Spleen (tissue), 11 donors: ENCODE data around the gene CYP11A1. TPM values are rescaled to one million over a fixed set of nuclear protein-coding genes. Genes with fewer than 3 reads are reported as not detected.

Source experiments
- DNase-seq: peaks from one replicate; pipeline ENCODE4 v3.0.0-alpha.2; 2020
- H3K27ac ChIP-seq, 8 donors: fragments of 200-600 bp; sonication (generic) in 7 of 8; 1 replicate in 4 of 8; 2 replicates in 4 of 8; pipeline versions ENCODE4 v1.5.0 to v1.8.0; 2016 to 2021; ENCODE audit warnings: inconsistent platforms in 4 of 8, mild to moderate bottlenecking in 4 of 8, moderate library complexity in 1 of 8
- H3K27me3 ChIP-seq, 7 donors: fragments of 200-600 bp; sonication (generic) in 6 of 7; replicated peaks in 1 of 7; 1 replicate in 4 of 7; 2 replicates in 3 of 7; pipeline versions ENCODE4 v1.5.0 to v1.8.0; 2016 to 2021; ENCODE audit warnings: inconsistent platforms in 3 of 7, mild to moderate bottlenecking in 1 of 7
- H3K36me3 ChIP-seq, 6 donors: fragments of 200-600 bp; sonication (generic) in 5 of 6; 1 replicate in 4 of 6; 2 replicates in 2 of 6; pipeline versions ENCODE4 v1.5.0 to v1.8.0; 2016 to 2021; ENCODE audit warnings: inconsistent platforms in 2 of 6
- H3K4me1 ChIP-seq, 6 donors: fragments of 200-600 bp; sonication (generic) in 5 of 6; 1 replicate in 3 of 6; 2 replicates in 3 of 6; pipeline versions ENCODE4 v1.5.0 to v1.8.0; 2016 to 2021; ENCODE audit warnings: inconsistent platforms in 3 of 6
- H3K4me3 ChIP-seq, 8 donors: fragments of 200-600 bp; sonication (generic) in 7 of 8; 1 replicate in 4 of 8; 2 replicates in 4 of 8; pipeline versions ENCODE4 v1.5.0 to v1.8.0; 2016 to 2021; ENCODE audit warnings: inconsistent platforms in 4 of 8, mild to moderate bottlenecking in 4 of 8, moderate library complexity in 2 of 8
- H3K9me3 ChIP-seq, 8 donors: fragments of 200-600 bp; sonication (generic) in 7 of 8; 1 replicate in 4 of 8; 2 replicates in 4 of 8; pipeline versions ENCODE4 v1.5.0 to v1.8.0; 2016 to 2021; ENCODE audit warnings: inconsistent platforms in 4 of 8
- CTCF ChIP-seq, 11 experiments: fragments of 200-600 bp in 7 of 11; fragments of 450-650 bp in 4 of 11; sonication (generic) in 4 of 11; IDR thresholded peaks in 8 of 11; conservative IDR thresholded peaks in 3 of 11; 1 replicate in 7 of 11; 2 replicates in 4 of 11; pipeline versions ENCODE4 v1.4.0 to v1.8.0; 2016 to 2021; ENCODE audit warnings: antibody characterized with exemption in 11 of 11, inconsistent platforms in 4 of 11, mild to moderate bottlenecking in 1 of 11
- POLR2A ChIP-seq, 3 donors: fragments of 450-650 bp; IDR thresholded peaks; one replicate each; pipeline ENCODE4 v1.5.1; 2017; ENCODE audit warnings: antibody characterized with exemption in 3 of 3, mild to moderate bottlenecking in 1 of 3
- POLR2AphosphoS5 ChIP-seq, 3 donors: sonication (generic); formaldehyde crosslinking; IDR thresholded peaks; one replicate each; pipeline ENCODE4 v1.5.1; 2017; ENCODE audit warnings: antibody characterized with exemption in 3 of 3
- WGBS, 5 donors: extraction: QIAGEN DNeasy Blood & Tissue Kit in 3 of 5; methylation state at CpG; one replicate each; pipeline versions ENCODE4 v1.1.5 to v1.1.7; 2013 to 2018; 5-methylcytosine and 5-hydroxymethylcytosine counted together
- intact Hi-C: fragments of 100-400 bp; cut with DNase I; formaldehyde crosslinking; loops from one replicate; pipeline ENCODE4 v1.15.0; 2023; ENCODE audit warnings: low total_unique reads
- polyA plus RNA-seq, 3 donors: library from polyadenylated mRNA; stranded (reverse); fragments of 200-250 nt; gene quantifications; one replicate each; pipeline ENCODE4 v1.2.1, GENCODE V29; 2013
- total RNA-seq, 7 donors: library from RNA; depleted of rRNA in 3 of 7; stranded (reverse); fragments of >200 nt in 3 of 7; fragmentation: NEBNext Ultra II Directional in 4 of 7; extraction: Animal tissue kit (Norgen Biotek cat#: 25700) in 4 of 7; gene quantifications; one replicate each; pipeline versions ENCODE4 v1.1.0 to v1.2.1, GENCODE V29; 2016 to 2021
- donor health status: healthy with polysubstance abuse.
- donor health status: DM: no; HTN: no; CAD: no; lungs with moderate emphysema.
- donor health status: DM: no; HTN: no; CAD: no.
- donor health status: Bipolar disorder and iron deficiency.
- donor health status: healthy.
- donor health status: DM: no; HTN: no; CAD: no.
- donor health status: DM: yes; HTN: yes; CAD: no.

Gene CYP11A1
- total and polyA plus RNA-seq, 10 donors: 1.6 to 14.3 (median 4.9) TPM

DNA sequence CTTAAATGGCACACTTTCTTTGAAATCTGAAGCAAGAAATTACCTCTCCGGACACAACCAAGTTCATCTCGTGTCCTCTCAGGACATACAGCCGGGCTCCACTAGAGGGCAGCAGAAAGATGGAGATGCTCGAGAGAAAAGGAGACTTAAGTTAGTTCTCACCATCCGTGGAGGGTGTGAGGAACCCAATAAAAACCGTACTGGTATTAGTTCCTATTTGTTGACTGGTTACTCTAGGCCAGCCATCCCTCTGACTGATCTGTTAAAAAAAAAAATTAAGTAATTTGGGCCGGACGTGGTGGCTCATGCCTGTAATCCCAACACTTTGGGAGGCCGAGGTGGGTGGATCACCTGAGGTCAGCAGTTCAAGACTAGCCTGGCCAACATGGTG, 7.9 kb upstream of the CYP11A1 start:
- Histone ChIP-seq H3K27me3 (peaks cover 0 to 14% (median 0%) of the 10 kb centered on the region in 7 donors), H3K9me3 (no peaks in the 10 kb centered on the region), H3K27ac (peak overlapping the region in 3 of 8 donors; percentile 81 to 87 (median 86)), H3K4me3 (peak overlapping the region in 1 of 8 donors; percentile 92), H3K36me3 (no peaks in the 10 kb centered on the region), H3K4me1 (peaks cover 10 to 35% (median 27%) of the 10 kb centered on the region in 6 donors)
- WGBS, 5 donors: 13 to 15% (median 14%) methylated on average over 9 of the region's 9 CpGs
- peak; percentile 92 for DNase-seq
- TF ChIP-seq POLR2A (IDR thresholded peaks at IDR 0.05) (no peak), POLR2AphosphoS5 (IDR thresholded peaks at IDR 0.05) (no peak), CTCF (IDR thresholded peaks at IDR 0.05 in 8 of 11, conservative IDR thresholded peaks at IDR 0.05 in 3 of 11) (peak; percentile 67 to 93 (median 88))
- intact Hi-C loops: loop anchor here (5.0 kb wide), 1 partner anchor 117 kb away; no protein-coding TSS in a partner anchor

DNA sequence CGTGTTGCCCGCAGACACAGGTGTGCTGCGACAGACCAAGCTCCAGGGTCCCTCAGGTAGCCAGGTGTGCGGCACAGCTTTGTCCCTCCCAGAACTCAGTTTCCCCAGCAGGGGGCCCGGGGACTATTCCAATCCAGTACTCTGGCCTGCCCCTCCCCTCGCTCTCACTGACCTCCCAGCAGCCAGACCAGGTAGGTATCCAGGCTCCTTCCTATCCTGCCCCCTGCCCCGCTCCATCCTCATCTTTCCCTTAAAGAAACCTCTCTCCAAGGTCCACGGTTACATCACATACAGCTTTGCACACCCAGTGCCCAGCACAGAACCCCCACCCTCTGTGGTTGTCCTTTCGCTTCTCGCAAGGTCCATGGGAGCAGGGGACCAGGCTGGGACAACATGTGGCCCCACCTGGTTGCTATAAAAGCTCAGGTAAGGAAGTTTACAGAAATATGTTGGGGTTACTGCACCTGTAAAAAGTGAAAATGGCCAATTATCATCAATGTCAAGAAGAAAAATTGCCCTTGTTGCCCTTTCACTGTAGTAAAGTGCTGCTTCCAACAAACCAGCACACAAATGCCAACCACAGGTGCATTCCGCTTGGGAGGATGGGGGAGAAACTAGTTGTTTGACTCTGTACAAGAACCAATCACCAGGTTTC, 7.3 kb upstream of the CYP11A1 start:
- H3K27me3 ChIP-seq: peaks cover 0 to 14% (median 0%) of the 10 kb centered on the region in 7 donors
- TF ChIP-seq POLR2AphosphoS5 (IDR thresholded peaks at IDR 0.05) (no peak), CTCF (IDR thresholded peaks at IDR 0.05 in 8 of 11, conservative IDR thresholded peaks at IDR 0.05 in 3 of 11) (peak in 1 of 11 experiments; percentile 7)
- DNase-seq: no peak
- WGBS, 5 donors: 23 to 28% (median 25%) methylated on average over 9 to 11 of the region's 11 CpGs
- peak overlapping the region in 7 of 8 donors; percentile 60 to 92 (median 75) for H3K4me3 ChIP-seq
- intact Hi-C loops: loop anchor here (5.0 kb wide), 4 partner anchors 118 to 393 kb away; no protein-coding TSS in a partner anchor
- H3K9me3 ChIP-seq: no peaks in the 10 kb centered on the region
- peak overlapping the region in 5 of 8 donors; percentile 79 to 87 (median 85) for H3K27ac ChIP-seq
- H3K36me3 ChIP-seq: no peaks in the 10 kb centered on the region
- peaks cover 10 to 35% (median 27%) of the 10 kb centered on the region in 6 donors for H3K4me1 ChIP-seq

DNA sequence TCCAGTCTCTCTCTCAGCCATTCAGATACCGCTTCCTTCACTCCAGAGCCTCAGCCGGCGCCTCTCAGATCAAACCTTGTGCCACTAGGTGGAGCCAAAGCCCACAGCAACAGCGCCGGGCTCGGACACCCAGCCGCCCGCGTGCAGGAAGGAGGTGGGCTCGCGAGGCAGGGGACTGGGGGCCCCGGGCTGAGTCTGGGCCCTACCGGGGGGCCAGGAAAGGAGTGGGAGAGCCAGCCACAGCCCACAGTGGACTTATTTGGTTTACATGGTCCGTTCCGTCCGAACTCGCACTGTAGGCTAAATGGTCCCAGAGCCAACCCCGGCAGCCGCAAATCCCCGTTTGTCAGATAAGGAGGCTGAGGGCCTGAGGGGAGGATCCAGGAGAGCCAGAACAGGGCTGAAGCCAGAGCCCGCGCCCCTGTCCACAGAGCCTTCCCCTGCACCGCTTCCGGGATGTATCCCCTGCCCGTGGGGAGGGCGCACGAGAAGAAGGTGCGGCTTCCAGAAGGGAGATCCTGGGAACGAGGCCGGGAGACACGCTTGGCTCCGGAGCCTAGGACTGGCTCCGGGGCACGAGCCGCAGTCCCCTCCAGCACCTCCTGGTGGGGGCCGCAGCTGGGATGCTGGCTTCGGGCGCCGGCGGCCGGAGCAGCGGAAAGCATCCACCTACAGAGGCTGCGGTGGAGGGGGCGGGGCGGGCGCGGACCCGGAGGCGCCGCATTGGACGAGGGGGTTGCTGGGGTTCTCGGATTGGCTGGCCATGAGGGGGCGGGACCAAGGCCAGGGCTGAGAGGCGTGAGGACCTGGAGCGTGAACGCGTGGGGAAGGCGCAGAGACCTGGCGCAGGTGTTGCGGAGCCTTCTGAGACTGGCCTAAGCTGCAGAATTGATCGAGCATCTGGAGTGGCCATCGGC, 6.5 kb upstream of the CYP11A1 start:
- no peaks in the 10 kb centered on the region for H3K9me3 ChIP-seq
- intact Hi-C loops: loop anchor here (5.0 kb wide), 3 partner anchors 163 to 393 kb away; no protein-coding TSS in a partner anchor
- H3K4me3 ChIP-seq: peak overlapping the region; percentile 60 to 92 (median 72)
- 0 to 1% (median 1%) methylated on average over 26 to 62 of the region's 62 CpGs for WGBS, 5 donors
- peak overlapping the region; percentile 18 to 87 (median 80) for H3K27ac ChIP-seq
- peaks cover 10 to 30% (median 25%) of the 10 kb centered on the region in 6 donors for H3K4me1 ChIP-seq
- TF ChIP-seq POLR2A (IDR thresholded peaks at IDR 0.05) (no peak), CTCF (IDR thresholded peaks at IDR 0.05 in 8 of 11, conservative IDR thresholded peaks at IDR 0.05 in 3 of 11) (peak; percentile 65 to 95 (median 93)), POLR2AphosphoS5 (IDR thresholded peaks at IDR 0.05) (peak; percentile 48 to 74 (median 63))
- peaks cover 0 to 14% (median 0%) of the 10 kb centered on the region in 7 donors for H3K27me3 ChIP-seq
- no peaks in the 10 kb centered on the region for H3K36me3 ChIP-seq
- DNase-seq: peak; percentile 97
